Endothelial cell of umbilical vein (primary cell): Measurements from ENCODE around the gene ZNF160. TPM values are rescaled to one million over a fixed set of nuclear protein-coding genes. Genes with fewer than 3 reads are reported as not detected.

Experiments
- BruUV-seq: library from RNA; stranded (reverse); fragments of 400-500 nt; replicated peaks from 2 replicates; lab custom pipeline; 2021; lab: Mats Ljungman, UMichigan
- CTCF ChIA-PET: fragments of 300-600, 350-600 bp; sonication (Branson Sonifier 250); formaldehyde crosslinking; loops from one replicate; lab custom pipeline; 2021; ENCODE audit warnings: antibody characterized with exemption, inconsistent platforms; lab: Charles Lee
- POLR2A ChIA-PET: fragments of 300-600, 350-600 bp; sonication (Branson Sonifier 250); formaldehyde crosslinking; loops from one replicate; lab custom pipeline; 2021; ENCODE audit warnings: antibody characterized with exemption, inconsistent platforms; lab: Charles Lee
- DNase-seq: peaks from one replicate; pipeline ENCODE4 v3.0.0-alpha.2; 2011; ENCODE audit warnings: low read depth, low spot score
- FAIRE-seq: peaks from 2 replicates; lab custom pipeline; 2011; peaks lifted over from hg19 to GRCh38; lab: Jason Lieb, UNC
- H2AFZ ChIP-seq: 2 replicates; pipeline ENCODE4 v1.6.0; 2012; ENCODE audit warnings: low read depth, low read length, control low read depth, inconsistent platforms
- H3K27ac ChIP-seq: 2 replicates; pipeline ENCODE4 v1.5.1; 2011; ENCODE audit warnings: low read depth, mild to moderate bottlenecking, control low read depth, low read length, moderate library complexity; ENCODE audit not compliant: insufficient read depth
- H3K27me3 ChIP-seq, 2 experiments: 2 replicates each; pipeline versions ENCODE4 v1.6.0 to v1.6.1; 2011; ENCODE audit warnings: low read length in 2 of 2, mixed read lengths in 1 of 2; ENCODE audit not compliant: control insufficient read depth in 2 of 2, insufficient read depth in 2 of 2
- H3K36me3 ChIP-seq, 2 experiments: 2 replicates in 1 of 2; 3 replicates in 1 of 2; pipeline ENCODE4 v1.5.1; 2011; ENCODE audit warnings: low read length in 2 of 2, mild to moderate bottlenecking in 1 of 2, moderate library complexity in 1 of 2; ENCODE audit not compliant: control insufficient read depth in 2 of 2, insufficient read depth in 2 of 2; ENCODE audit errors: extremely low read depth in 1 of 2
- H3K4me1 ChIP-seq: 3 replicates; pipeline ENCODE4 v1.5.1; 2011; ENCODE audit warnings: mild to moderate bottlenecking, low read length; ENCODE audit not compliant: control insufficient read depth, insufficient read depth; ENCODE audit errors: extremely low read depth
- H3K4me2 ChIP-seq: 2 replicates; pipeline ENCODE4 v1.6.1; 2011; ENCODE audit warnings: low read length, control low read depth, mixed read lengths; ENCODE audit not compliant: insufficient read depth
- H3K4me3 ChIP-seq, 3 experiments: fragments of 200-600 bp in 1 of 3; sonication (generic), shearing (Covaris generic) in 1 of 3; replicated peaks in 1 of 3; 2 replicates each; pipeline ENCODE4 v1.5.1; 2011 to 2016; ENCODE audit warnings: control low read depth in 3 of 3, low read length in 3 of 3, mild to moderate bottlenecking in 2 of 3, inconsistent platforms in 1 of 3, low read depth in 1 of 3, moderate library complexity in 1 of 3; ENCODE audit not compliant: insufficient read depth in 1 of 3
- H3K79me2 ChIP-seq: 2 replicates; pipeline ENCODE4 v1.6.0; 2012; ENCODE audit warnings: low read length, inconsistent platforms; ENCODE audit not compliant: control insufficient read depth, insufficient read depth
- H3K9ac ChIP-seq: replicated peaks from 2 replicates; pipeline ENCODE3; 2011; ENCODE audit warnings: low read length, control low read depth; ENCODE audit not compliant: insufficient read depth; ENCODE audit errors: extremely low read depth
- H3K9me1 ChIP-seq: replicated peaks from 3 replicates; pipeline ENCODE4 v1.6.0; 2011; ENCODE audit warnings: mild to moderate bottlenecking, low read length; ENCODE audit not compliant: control insufficient read depth, insufficient read depth; ENCODE audit errors: extremely low read depth
- H3K9me3 ChIP-seq: replicated peaks from 2 replicates; pipeline ENCODE4 v1.5.1; 2012; ENCODE audit warnings: low read length, inconsistent platforms; ENCODE audit not compliant: control insufficient read depth, insufficient read depth
- H4K20me1 ChIP-seq: replicated peaks from 2 replicates; pipeline ENCODE3; 2011; ENCODE audit warnings: mild to moderate bottlenecking, low read length; ENCODE audit not compliant: control insufficient read depth, insufficient read depth; ENCODE audit errors: extremely low read depth
- EZH2 ChIP-seq: IDR thresholded peaks from 2 replicates; pipeline ENCODE4 v1.6.1; 2012; ENCODE audit warnings: borderline replicate concordance, low read depth, mild to moderate bottlenecking, moderate library complexity, low read length, inconsistent platforms; ENCODE audit not compliant: severe bottlenecking
- FOS ChIP-seq: IDR thresholded peaks from 2 replicates; pipeline ENCODE4 v1.6.1; 2011; ENCODE audit warnings: mild to moderate bottlenecking, low read length, moderate library complexity, borderline replicate concordance; ENCODE audit not compliant: insufficient read depth
- GATA2 ChIP-seq: IDR thresholded peaks from 2 replicates; pipeline ENCODE4 v1.7.0; 2011; ENCODE audit warnings: low read depth, mild to moderate bottlenecking, moderate library complexity, mixed read lengths, low read length; ENCODE audit not compliant: insufficient read length, insufficient read depth
- JUN ChIP-seq: IDR thresholded peaks from 2 replicates; pipeline ENCODE4 v1.6.1; 2011; ENCODE audit warnings: borderline replicate concordance, low read depth; ENCODE audit not compliant: insufficient read length, insufficient read depth
- MAX ChIP-seq: IDR thresholded peaks from 2 replicates; pipeline ENCODE4 v1.6.1; 2011; ENCODE audit not compliant: insufficient read depth, insufficient read length
- MYC ChIP-seq: IDR thresholded peaks from one replicate; pipeline ENCODE4 v1.6.1; 2011; ENCODE audit warnings: mild to moderate bottlenecking, low read depth, low read length
- POLR2A ChIP-seq: IDR thresholded peaks from 2 replicates; pipeline ENCODE4 v1.6.1; 2012; ENCODE audit warnings: low read depth, mild to moderate bottlenecking, control low read depth, low read length
- POLR2AphosphoS5 ChIP-seq: IDR thresholded peaks from 2 replicates; pipeline ENCODE4 v1.6.1; 2012; ENCODE audit warnings: low read depth, mild to moderate bottlenecking, control low read depth, low read length, moderate library complexity; ENCODE audit not compliant: insufficient read depth
- dilution Hi-C: fragments of 300-500 bp; cut with MboI; formaldehyde crosslinking; loops from one replicate; pipeline ENCODE4 v1.15.0; 2019; ENCODE audit warnings: low sequenced_read_pairs; ENCODE audit not compliant: extremely low pct_ligation_motif_present
- intact Hi-C: fragments of 100-400 bp; cut with micrococcal nuclease; formaldehyde crosslinking; loops from one replicate; pipeline ENCODE4 v1.10.0; 2022
- polyA plus RNA-seq, 4 experiments: library from polyadenylated mRNA; depleted of rRNA in 3 of 4; stranded (reverse) in 3 of 4; unstranded in 1 of 4; fragments of >200 nt; gene quantifications; 2 replicates each; pipeline versions ENCODE4 v1.2.1 to v1.2.3, GENCODE V29; 2011 to 2012; ENCODE audit warnings: missing spikeins in 1 of 4
- total RNA-seq: library from RNA; stranded (reverse); gene quantifications from 2 replicates; pipeline ENCODE4 v1.2.3, GENCODE V29; 2021
- TF ChIP-seq, protein P1 (sequence below), 2 donors: IDR thresholded peaks; 1 replicate in 1 of 2; 2 replicates in 1 of 2; pipeline ENCODE4 v1.5.1; 2011; ENCODE audit warnings: low read length in 2 of 2, mild to moderate bottlenecking in 2 of 2, moderate library complexity in 2 of 2, control low read depth in 1 of 2, inconsistent platforms in 1 of 2, low read depth in 1 of 2; ENCODE audit not compliant: insufficient read depth in 1 of 2; ENCODE audit errors: extremely low read depth in 1 of 2

ZNF160 gene
- total and polyA plus RNA-seq, 2 donors (not counting 3 experiments of a cell fraction or from before 2014, with no cell fraction given), result 11.3 to 16.4 TPM

DNA sequence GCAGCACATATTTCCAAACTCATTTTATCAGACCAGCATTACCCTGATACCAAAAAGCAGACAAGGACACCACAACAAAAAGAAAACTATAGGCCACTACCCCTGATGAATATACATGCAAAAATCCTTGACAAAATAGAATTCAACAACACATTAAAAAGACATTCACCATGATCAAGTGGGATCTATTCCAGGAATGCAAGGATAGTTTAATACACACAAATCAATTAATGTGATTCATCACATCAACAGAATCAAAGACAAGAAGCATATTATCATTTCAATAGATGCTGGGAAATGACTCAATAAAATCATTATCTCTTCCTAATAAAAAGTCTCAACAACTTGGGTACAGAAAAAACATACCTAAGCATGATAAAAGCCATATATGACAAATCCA lies 44.4 kb upstream of the ZNF160 start:
- no peak overlapping the region for H3K9ac ChIP-seq
- H3K36me3 ChIP-seq, result no peaks in the 10 kb centered on the region
- TF ChIP-seq POLR2AphosphoS5 (no peak), FOS (no peak), GATA2 (no peak), JUN (no peak), MAX (no peak), POLR2A (no peak), MYC (no peak), EZH2 (no peak)
- TF ChIP-seq, protein P1, sequence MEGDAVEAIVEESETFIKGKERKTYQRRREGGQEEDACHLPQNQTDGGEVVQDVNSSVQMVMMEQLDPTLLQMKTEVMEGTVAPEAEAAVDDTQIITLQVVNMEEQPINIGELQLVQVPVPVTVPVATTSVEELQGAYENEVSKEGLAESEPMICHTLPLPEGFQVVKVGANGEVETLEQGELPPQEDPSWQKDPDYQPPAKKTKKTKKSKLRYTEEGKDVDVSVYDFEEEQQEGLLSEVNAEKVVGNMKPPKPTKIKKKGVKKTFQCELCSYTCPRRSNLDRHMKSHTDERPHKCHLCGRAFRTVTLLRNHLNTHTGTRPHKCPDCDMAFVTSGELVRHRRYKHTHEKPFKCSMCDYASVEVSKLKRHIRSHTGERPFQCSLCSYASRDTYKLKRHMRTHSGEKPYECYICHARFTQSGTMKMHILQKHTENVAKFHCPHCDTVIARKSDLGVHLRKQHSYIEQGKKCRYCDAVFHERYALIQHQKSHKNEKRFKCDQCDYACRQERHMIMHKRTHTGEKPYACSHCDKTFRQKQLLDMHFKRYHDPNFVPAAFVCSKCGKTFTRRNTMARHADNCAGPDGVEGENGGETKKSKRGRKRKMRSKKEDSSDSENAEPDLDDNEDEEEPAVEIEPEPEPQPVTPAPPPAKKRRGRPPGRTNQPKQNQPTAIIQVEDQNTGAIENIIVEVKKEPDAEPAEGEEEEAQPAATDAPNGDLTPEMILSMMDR (IDR thresholded peaks at IDR 0.05; ENCODE audit: extremely low read depth in 1 of 2, insufficient read depth in 1 of 2, low read depth in 1 of 2, low read length in 2 of 2), result no peak
- H3K27ac ChIP-seq, result no peak overlapping the region
- BruUV-seq, result no TSS peak
- H3K4me3 ChIP-seq, result no peak overlapping the region
- no peaks in the 10 kb centered on the region for H3K9me1 ChIP-seq
- DNase-seq, result no peak
- FAIRE-seq, result no peak
- H3K4me2 ChIP-seq, result no peak overlapping the region
- intact Hi-C loops, result no loop called here
- dilution Hi-C loops, result no loop called here
- no peaks in the 10 kb centered on the region for H4K20me1 ChIP-seq
- H3K27me3 ChIP-seq, result no peaks in the 10 kb centered on the region
- ChIA-PET POLR2A (no interaction called here), CTCF (no interaction called here)
- peaks cover 2% of the 10 kb centered on the region for H3K9me3 ChIP-seq
- no peaks in the 10 kb centered on the region for H3K79me2 ChIP-seq
- H2AFZ ChIP-seq, result no peak overlapping the region
- no peaks in the 10 kb centered on the region for H3K4me1 ChIP-seq
